HCT116 (cell line): ENCODE data around the gene SPATA33. TPM values are rescaled to one million over a fixed set of nuclear protein-coding genes. Genes with fewer than 3 reads are reported as not detected.
"Not testable (repeated sequence)": the region's sequence is repeated elsewhere in the genome, so short reads cannot be mapped to it uniquely, and the experiment has no call there.

Experiments used
- ATAC-seq: fragments of 200-7000 bp; cut with Tn5 transposase; 2 replicates; pipeline ENCODE4 v1.9.1; 2020; ENCODE audit warnings: mild to moderate bottlenecking, moderate library complexity
- BruUV-seq: library from RNA; stranded (reverse); fragments of 400-500 nt; replicated peaks from 2 replicates; lab custom pipeline; 2021; lab: Mats Ljungman, UMichigan
- CTCF ChIA-PET: fragments of 300-600 bp; sonication (Branson Sonifier 250); formaldehyde crosslinking; loops from one replicate; lab custom pipeline; 2021; ENCODE audit warnings: antibody characterized with exemption; lab: Charles Lee
- POLR2A ChIA-PET: fragments of 300-600, 350-600 bp; sonication (Branson Sonifier 250); formaldehyde crosslinking; loops from one replicate; lab custom pipeline; 2021; ENCODE audit warnings: antibody characterized with exemption; lab: Charles Lee
- RAD21 ChIA-PET, 2 experiments: fragments of 300-600 bp; sonication (Branson Sonifier 250); formaldehyde crosslinking; loops; one replicate each; lab custom pipeline; 2023; ENCODE audit warnings: low total read pairs in 2 of 2; ENCODE audit not compliant: uncharacterized antibody in 2 of 2, unreplicated experiment in 2 of 2, low non-redundant PET in 1 of 2; lab: Charles Lee
- DNase-seq: peaks from one replicate; pipeline ENCODE4 v3.0.0-alpha.2; 2010; ENCODE audit warnings: low read depth, low spot score
- H2AFZ ChIP-seq: fragments of 200-600 bp; shearing (Covaris generic), sonication (generic); 2 replicates; pipeline ENCODE4 v1.6.1; 2017; ENCODE audit warnings: low read depth, mixed run types, mixed read lengths, antibody characterized with exemption, low read length; ENCODE audit not compliant: poor library complexity, severe bottlenecking
- H3K27ac ChIP-seq: 2 replicates; pipeline ENCODE4 v1.5.1; 2012; ENCODE audit warnings: low read depth, low read length
- H3K27me3 ChIP-seq: fragments of 200-600 bp; sonication (generic); 2 replicates; pipeline ENCODE4 v1.6.1; 2016; ENCODE audit warnings: mixed run types, low read length, mixed read lengths; ENCODE audit not compliant: insufficient read depth
- H3K36me3 ChIP-seq, 2 experiments: fragments of 200-500 bp in 1 of 2; fragments of 200-600 bp in 1 of 2; sonication (Bioruptor generic) in 1 of 2; sonication (generic) in 1 of 2; 2 replicates each; pipeline versions ENCODE4 v1.5.1 to v1.6.1; 2014 to 2016; ENCODE audit warnings: low read length in 2 of 2, inconsistent platforms in 1 of 2, mixed read lengths in 1 of 2, mixed run types in 1 of 2; ENCODE audit not compliant: insufficient read depth in 2 of 2, control insufficient read depth in 1 of 2
- H3K4me1 ChIP-seq, 2 experiments: fragments of 200-600 bp in 1 of 2; sonication (generic) in 1 of 2; 2 replicates each; pipeline versions ENCODE4 v1.5.1 to v1.6.1; 2012 to 2017; ENCODE audit warnings: low read length in 2 of 2, inconsistent platforms in 1 of 2, mild to moderate bottlenecking in 1 of 2, mixed read lengths in 1 of 2, mixed run types in 1 of 2, moderate library complexity in 1 of 2; ENCODE audit not compliant: insufficient read depth in 2 of 2, control insufficient read depth in 1 of 2
- H3K4me2 ChIP-seq: fragments of 200-600 bp; sonication (generic); 2 replicates; pipeline ENCODE4 v1.6.1; 2017; ENCODE audit warnings: mixed run types, low read length, mixed read lengths
- H3K4me3 ChIP-seq, 2 experiments: fragments of 200-600 bp in 1 of 2; sonication (generic) in 1 of 2; replicated peaks in 1 of 2; 2 replicates each; pipeline ENCODE4 v1.5.1; 2011 to 2016; ENCODE audit warnings: low read length in 2 of 2, control low read depth in 1 of 2, low read depth in 1 of 2, mild to moderate bottlenecking in 1 of 2, mixed read lengths in 1 of 2, mixed run types in 1 of 2
- H3K79me2 ChIP-seq: fragments of 200-600 bp; sonication (generic); 2 replicates; pipeline ENCODE4 v1.6.1; 2017; ENCODE audit warnings: mild to moderate bottlenecking, mixed run types, low read length, moderate library complexity, mixed read lengths; ENCODE audit not compliant: insufficient read depth
- H3K9ac ChIP-seq: fragments of 200-600 bp; sonication (generic); 2 replicates; pipeline ENCODE4 v1.6.1; 2016; ENCODE audit warnings: low read length, mixed read lengths
- H3K9me2 ChIP-seq: fragments of 200-600 bp; sonication (generic), shearing (Covaris generic); 2 replicates; pipeline ENCODE4 v1.6.1; 2017; ENCODE audit warnings: mixed run types, mild to moderate bottlenecking, moderate library complexity; ENCODE audit not compliant: insufficient read depth
- H3K9me3 ChIP-seq, 2 experiments: fragments of 200-500 bp in 1 of 2; fragments of 200-600 bp in 1 of 2; sonication (Bioruptor generic) in 1 of 2; sonication (generic) in 1 of 2; 2 replicates each; pipeline ENCODE4 v1.6.1; 2014 to 2017; ENCODE audit warnings: low read length in 2 of 2, mixed read lengths in 2 of 2, inconsistent platforms in 1 of 2, low read depth in 1 of 2, mild to moderate bottlenecking in 1 of 2, mixed run types in 1 of 2, moderate library complexity in 1 of 2; ENCODE audit not compliant: control insufficient read depth in 1 of 2, insufficient read depth in 1 of 2
- H4K20me1 ChIP-seq: fragments of 200-600 bp; sonication (generic), shearing (Covaris generic); 2 replicates; pipeline ENCODE4 v1.6.1; 2017; ENCODE audit warnings: mixed run types, mild to moderate bottlenecking, moderate library complexity; ENCODE audit not compliant: insufficient read depth
- CEBPB ChIP-seq: IDR thresholded peaks from 2 replicates; pipeline ENCODE4 v1.6.1; 2012; ENCODE audit warnings: low read depth
- ELF1 ChIP-seq: IDR thresholded peaks from 2 replicates; pipeline ENCODE4 v1.6.1; 2012; ENCODE audit warnings: low read depth, borderline replicate concordance
- POLR2AphosphoS5 ChIP-seq: IDR thresholded peaks from 2 replicates; pipeline ENCODE4 v1.6.1; 2011; ENCODE audit warnings: mild to moderate bottlenecking, low read depth, low read length, moderate library complexity
- intact Hi-C: fragments of 100-400 bp; cut with micrococcal nuclease; formaldehyde crosslinking; loops from 2 replicates; pipeline ENCODE4 v1.10.0; 2022
- total RNA-seq: library from RNA; stranded (reverse); gene quantifications from one replicate; pipeline ENCODE4 v1.2.1, GENCODE V29; 2021; ENCODE audit not compliant: unreplicated experiment

The SPATA33 gene
- total RNA-seq, 1 experiment from 2014 or later: 24.9 TPM

DNA sequence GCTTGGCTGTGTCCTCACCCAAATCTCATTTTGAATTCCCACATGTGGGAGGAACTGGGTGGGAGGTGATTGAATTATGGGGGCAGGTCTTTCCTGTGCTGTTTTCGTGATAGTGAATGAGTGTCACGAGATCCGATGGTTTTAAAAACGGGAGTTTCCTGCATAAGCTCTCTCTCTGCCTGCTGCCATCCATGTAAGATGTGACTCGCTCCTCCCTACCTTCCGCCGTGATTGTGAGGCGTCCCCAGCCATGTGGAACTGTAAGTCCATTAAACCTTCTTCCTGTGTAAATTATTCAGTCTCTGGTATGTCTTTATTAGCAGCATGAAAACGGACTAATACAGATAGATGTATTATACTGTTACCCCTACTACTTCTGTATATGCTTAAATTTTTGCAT lies 3.6 kb downstream of the SPATA33 start:
- ATAC-seq: no peak
- DNase-seq: no peak
- Histone ChIP-seq H3K9ac (no peak overlapping the region), H4K20me1 (no peaks in the 10 kb centered on the region; the same call in 1 of the 2 replicates), H3K27ac (no peak overlapping the region), H3K4me2 (no peak overlapping the region), H3K79me2 (peaks cover 52% of the 10 kb centered on the region), H3K4me1 (peaks cover 12 to 20% of the 10 kb centered on the region in 2 experiments; a peak in 3 of 4 replicates), H3K27me3 (no peaks in the 10 kb centered on the region), H3K9me2 (no peaks in the 10 kb centered on the region), H3K36me3 (peaks cover 19 to 56% of the 10 kb centered on the region in 2 experiments), H3K9me3 (peaks cover 0 to 5% of the 10 kb centered on the region in 2 experiments; a peak in 1 of 4 replicates), H3K4me3 (no peak overlapping the region), H2AFZ (no peak overlapping the region)
- TF ChIP-seq POLR2AphosphoS5: no peak
- no peak for TF ChIP-seq CEBPB
- no peak for TF ChIP-seq ELF1
- intact Hi-C loops: no loop called here
- ChIA-PET RAD21 (no interaction called here), POLR2A (no interaction called here), CTCF (no interaction called here)
- no TSS peak for BruUV-seq

GRCh38 chr16:89664238-89664637 lies 6.6 kb downstream of the SPATA33 start:
- ATAC-seq, H3K9me2 ChIP-seq, H3K4me3 ChIP-seq, CTCF ChIA-PET, H3K27ac ChIP-seq, H3K4me2 ChIP-seq, H3K9me3 ChIP-seq, H4K20me1 ChIP-seq, intact Hi-C loops, H2AFZ ChIP-seq, H3K4me1 ChIP-seq, H3K9ac ChIP-seq, BruUV-seq, H3K27me3 ChIP-seq, DNase-seq: not testable (repeated sequence)
- Histone ChIP-seq H3K36me3 (peaks cover 19 to 56% of the 10 kb centered on the region in 2 experiments), H3K79me2 (peaks cover 25% of the 10 kb centered on the region)
- ChIA-PET RAD21 (interaction anchor here in 1 of 2 experiments (0.5 kb wide), 1 partner anchor 48 kb away, joined by 4 read pairs; no protein-coding TSS in a partner anchor), POLR2A (interaction anchor here (0.8 kb wide), 1 partner anchor 36 kb away, joined by 3 read pairs; no protein-coding TSS in a partner anchor)
